HEK293T (cell line): Measurements from ENCODE around the gene DNAJC17.
A peak's percentile ranks its signal among the peaks of the same experiment; 100 is the strongest.

Experiments
- CTCF ChIA-PET: fragments of 350-600 bp; formaldehyde crosslinking; extraction: SDS; loops from one replicate; lab custom pipeline; 2021; ENCODE audit warnings: antibody characterized with exemption, inconsistent platforms; lab: Yijun Ruan, JAX
- POLR2A ChIA-PET: fragments of 350-600 bp; formaldehyde crosslinking; extraction: SDS; loops from one replicate; lab custom pipeline; 2020; ENCODE audit warnings: antibody characterized with exemption, inconsistent platforms; lab: Yijun Ruan, JAX
- DNase-seq: peaks from one replicate; pipeline ENCODE4 v3.0.0; 2012; ENCODE audit warnings: mixed read lengths; ENCODE audit errors: extremely low spot score
- ARNT ChIP-seq: fragments of 450-650 bp; IDR thresholded peaks from 2 replicates; pipeline ENCODE4 v1.6.1; 2017; ENCODE audit warnings: mild to moderate bottlenecking
- BHLHE40 ChIP-seq: fragments of 450-650 bp; IDR thresholded peaks from 2 replicates; pipeline ENCODE4 v1.6.1; 2016; ENCODE audit warnings: mild to moderate bottlenecking, moderate library complexity, borderline replicate concordance
- CTBP1 ChIP-seq: fragments of 450-650 bp; IDR thresholded peaks from 2 replicates; pipeline ENCODE4 v1.6.1; 2016; ENCODE audit warnings: borderline replicate concordance
- ELF4 ChIP-seq: fragments of 450-650 bp; IDR thresholded peaks from 2 replicates; pipeline ENCODE4 v1.6.1; 2017; ENCODE audit warnings: antibody characterized with exemption
- FOXA1 ChIP-seq: fragments of 450-650 bp; IDR thresholded peaks from 2 replicates; pipeline ENCODE4 v1.6.1; 2016; ENCODE audit warnings: mild to moderate bottlenecking
- FOXK2 ChIP-seq: fragments of 450-650 bp; IDR thresholded peaks from 2 replicates; pipeline ENCODE4 v1.6.1; 2016; ENCODE audit warnings: mild to moderate bottlenecking
- FOXM1 ChIP-seq: fragments of 450-650 bp; IDR thresholded peaks from 2 replicates; pipeline ENCODE4 v1.6.1; 2017; ENCODE audit warnings: mild to moderate bottlenecking, borderline replicate concordance
- HDGF ChIP-seq: fragments of 450-650 bp; IDR thresholded peaks from 2 replicates; pipeline ENCODE4 v1.6.1; 2017; ENCODE audit warnings: antibody characterized with exemption, borderline replicate concordance
- L3MBTL2 ChIP-seq: fragments of 450-650 bp; conservative IDR thresholded peaks from 2 replicates; pipeline ENCODE4 v1.6.1; 2016; ENCODE audit warnings: mild to moderate bottlenecking
- LEF1 ChIP-seq: fragments of 450-650 bp; IDR thresholded peaks from 2 replicates; pipeline ENCODE4 v1.6.1; 2017; ENCODE audit warnings: mild to moderate bottlenecking, borderline replicate concordance
- NFRKB ChIP-seq: fragments of 450-650 bp; IDR thresholded peaks from 2 replicates; pipeline ENCODE4 v1.6.1; 2016; ENCODE audit warnings: mild to moderate bottlenecking, moderate library complexity
- SP1 ChIP-seq: fragments of 450-650 bp; IDR thresholded peaks from 2 replicates; pipeline ENCODE4 v1.6.1; 2017
- SUZ12 ChIP-seq: fragments of 450-650 bp; IDR thresholded peaks from 2 replicates; pipeline ENCODE4 v1.6.1; 2016; ENCODE audit warnings: mild to moderate bottlenecking
- TARDBP ChIP-seq: fragments of 450-650 bp; IDR thresholded peaks from 2 replicates; pipeline ENCODE4 v1.6.1; 2016
- ZNF384 ChIP-seq: fragments of 450-650 bp; IDR thresholded peaks from 2 replicates; pipeline ENCODE4 v1.6.1; 2016
- TF ChIP-seq, protein P1 (sequence below): fragments of 450-650 bp; IDR thresholded peaks from 2 replicates; pipeline ENCODE4 v1.6.1; 2016

The DNAJC17 gene

DNA sequence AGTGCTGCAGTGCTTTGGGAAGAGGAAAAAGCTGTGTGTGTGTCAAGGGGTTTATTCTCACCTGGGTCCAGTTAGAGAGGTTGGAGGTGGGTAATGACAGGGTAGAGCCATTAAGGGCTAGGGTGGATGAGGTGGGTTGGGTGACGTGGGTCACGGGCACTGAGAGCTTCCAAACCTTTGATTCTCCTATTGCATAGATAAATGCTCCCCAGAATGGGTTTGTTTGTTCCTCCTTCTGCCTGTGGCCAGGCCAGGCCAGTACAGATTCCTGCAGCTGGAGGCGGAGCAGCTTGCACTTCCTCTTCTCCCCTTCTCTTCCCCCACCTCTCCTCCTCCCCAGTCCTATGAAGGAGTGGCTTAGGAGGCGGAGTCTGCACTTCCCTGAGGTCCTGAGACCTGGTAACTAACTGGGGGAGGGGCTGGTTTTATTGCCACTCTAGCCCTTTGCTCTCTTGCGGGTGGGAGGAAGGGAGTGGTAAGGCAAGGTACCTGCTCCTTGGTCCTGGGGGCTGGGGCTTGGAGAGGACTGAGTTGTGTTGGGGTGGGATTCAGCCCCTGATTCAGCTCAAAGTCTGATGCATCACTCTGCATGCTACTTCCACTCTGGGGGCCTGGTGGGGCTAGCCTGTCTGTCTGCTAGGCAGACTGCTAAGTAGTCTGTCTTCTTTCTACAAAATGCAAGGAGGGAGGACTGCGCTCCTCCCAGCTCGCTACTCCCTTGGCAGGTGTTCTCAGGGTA lies 40.1 kb upstream of the DNAJC17 start:
- CTCF ChIA-PET = interaction anchor here (0.8 to 2.3 kb wide), 4 partner anchors 11 to 45 kb away, joined by 3 to 9 read pairs (median 7); no protein-coding TSS in a partner anchor
- no peak for TF ChIP-seq LEF1
- TF ChIP-seq ELF4 = no peak
- TF ChIP-seq FOXK2 = no peak
- no peak for TF ChIP-seq SP1
- TF ChIP-seq FOXA1 = no peak
- TF ChIP-seq SUZ12 = no peak
- TF ChIP-seq CTBP1 = no peak
- no peak for TF ChIP-seq L3MBTL2
- no peak for TF ChIP-seq HDGF
- POLR2A ChIA-PET = interaction anchor here (1.0 to 1.8 kb wide), 3 partner anchors 10 to 47 kb away, joined by 4 to 8 read pairs (median 7); partner anchors contain the start of genes DNAJC17, VPS18 and ZFYVE19
- DNase-seq = peak; percentile 62

DNA sequence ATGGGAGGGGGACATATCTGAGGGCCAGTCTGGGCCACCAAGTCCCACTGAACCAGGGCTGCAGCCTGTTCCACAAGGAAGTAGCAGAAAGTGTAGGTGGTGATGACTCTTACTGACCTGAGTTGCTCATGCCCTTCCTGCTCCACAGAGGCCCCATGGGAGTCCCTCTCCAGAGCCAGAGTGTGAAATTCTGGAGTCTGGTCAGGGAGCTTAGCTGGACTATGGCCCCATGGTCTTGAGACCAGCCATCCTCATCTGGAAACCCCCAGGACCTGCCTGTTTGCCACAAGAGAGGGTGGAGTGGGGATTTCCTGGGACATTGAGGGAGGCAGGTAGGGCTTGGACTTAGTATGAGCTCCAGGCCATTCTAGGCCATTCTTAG lies 39.6 kb upstream of the DNAJC17 start:
- TF ChIP-seq SP1 (no peak), CTBP1 (no peak), TARDBP (no peak), FOXK2 (no peak), ELF4 (no peak), FOXM1 (no peak), ARNT (no peak), L3MBTL2 (no peak), FOXA1 (no peak), BHLHE40 (no peak), NFRKB (no peak), HDGF (no peak), SUZ12 (no peak), LEF1 (no peak), ZNF384 (no peak)
- TF ChIP-seq, protein P1, sequence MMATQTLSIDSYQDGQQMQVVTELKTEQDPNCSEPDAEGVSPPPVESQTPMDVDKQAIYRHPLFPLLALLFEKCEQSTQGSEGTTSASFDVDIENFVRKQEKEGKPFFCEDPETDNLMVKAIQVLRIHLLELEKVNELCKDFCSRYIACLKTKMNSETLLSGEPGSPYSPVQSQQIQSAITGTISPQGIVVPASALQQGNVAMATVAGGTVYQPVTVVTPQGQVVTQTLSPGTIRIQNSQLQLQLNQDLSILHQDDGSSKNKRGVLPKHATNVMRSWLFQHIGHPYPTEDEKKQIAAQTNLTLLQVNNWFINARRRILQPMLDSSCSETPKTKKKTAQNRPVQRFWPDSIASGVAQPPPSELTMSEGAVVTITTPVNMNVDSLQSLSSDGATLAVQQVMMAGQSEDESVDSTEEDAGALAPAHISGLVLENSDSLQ = no peak
- ChIA-PET CTCF (interaction anchor here (0.6 to 2.3 kb wide), 5 partner anchors 11 to 45 kb away, joined by 3 to 9 read pairs (median 6); no protein-coding TSS in a partner anchor), POLR2A (interaction anchor here (1.0 to 1.8 kb wide), 3 partner anchors 11 to 47 kb away, joined by 4 to 8 read pairs (median 7); partner anchors contain the start of genes DNAJC17, VPS18 and ZFYVE19)
- DNase-seq = no peak

DNA sequence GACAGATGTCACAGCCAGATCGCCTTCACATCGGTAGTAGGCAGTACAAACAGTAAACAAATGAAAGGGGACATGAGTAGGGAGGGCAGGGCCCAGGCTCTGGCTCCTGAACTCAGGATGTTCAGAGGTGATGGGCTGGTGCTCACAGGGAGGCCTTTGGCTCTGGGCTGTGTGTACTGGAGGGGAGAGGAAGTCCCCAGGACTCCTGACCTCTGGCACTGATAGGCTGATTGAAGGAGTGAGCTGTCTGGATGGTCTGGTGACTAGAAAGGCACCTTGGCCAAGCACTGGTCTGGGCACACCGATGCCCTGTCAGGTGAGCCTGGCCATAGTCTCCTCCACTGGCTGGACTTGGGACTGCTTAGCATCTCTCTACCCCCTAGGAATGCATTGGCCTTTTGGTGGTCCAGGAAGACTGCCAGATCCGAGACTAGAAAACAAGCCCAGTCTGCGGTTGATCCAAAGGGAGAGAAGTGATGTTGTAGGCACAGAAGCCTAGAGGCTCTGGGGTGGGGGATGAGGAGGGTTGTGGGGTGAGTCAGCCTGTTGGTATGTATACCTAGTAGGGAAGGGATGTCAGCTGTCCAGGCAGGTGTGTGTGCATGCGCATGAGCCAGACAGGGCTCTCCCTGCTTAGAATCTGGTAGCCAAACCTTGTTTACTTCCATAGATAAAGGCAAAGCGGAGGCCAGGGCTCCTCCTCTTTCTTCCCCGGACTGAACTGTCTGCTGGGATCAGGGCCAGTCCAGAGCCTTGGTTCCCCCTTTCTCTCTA lies 38.4 kb upstream of the DNAJC17 start:
- POLR2A ChIA-PET = no interaction called here
- TF ChIP-seq FOXA1 (no peak), CTBP1 (no peak), SUZ12 (no peak)
- CTCF ChIA-PET = no interaction called here
- DNase-seq = no peak

DNA sequence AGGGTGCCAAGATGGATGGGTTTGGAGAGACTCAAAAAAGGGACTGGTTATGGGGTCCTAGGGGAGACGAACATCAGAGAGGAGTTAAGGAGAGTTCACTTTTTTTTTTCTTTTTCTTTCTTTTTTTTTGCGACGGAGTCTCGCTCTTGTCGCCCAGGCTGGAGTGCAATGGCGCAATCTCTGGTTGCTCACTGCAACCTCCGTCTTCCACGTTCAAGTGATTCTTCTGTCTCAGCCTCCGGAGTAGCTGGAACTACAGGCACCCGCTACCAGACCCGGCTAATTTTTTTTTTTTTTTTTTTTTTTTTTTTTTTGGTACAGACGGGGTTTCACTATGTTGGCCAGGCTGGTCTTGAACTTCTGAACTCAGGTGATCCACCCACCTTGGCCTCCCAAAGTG lies 37.8 kb upstream of the DNAJC17 start:
- ChIA-PET POLR2A (no interaction called here), CTCF (interaction anchor here (0.6 to 2.0 kb wide), 2 partner anchors 13 to 89 kb away, joined by 4 to 12 read pairs; no protein-coding TSS in a partner anchor)
- DNase-seq = no peak
- TF ChIP-seq SP1 (no peak), TARDBP (no peak), SUZ12 (no peak), FOXK2 (no peak), FOXA1 (no peak), BHLHE40 (no peak), ZNF384 (no peak), HDGF (no peak), NFRKB (no peak), FOXM1 (no peak), CTBP1 (no peak)

DNA sequence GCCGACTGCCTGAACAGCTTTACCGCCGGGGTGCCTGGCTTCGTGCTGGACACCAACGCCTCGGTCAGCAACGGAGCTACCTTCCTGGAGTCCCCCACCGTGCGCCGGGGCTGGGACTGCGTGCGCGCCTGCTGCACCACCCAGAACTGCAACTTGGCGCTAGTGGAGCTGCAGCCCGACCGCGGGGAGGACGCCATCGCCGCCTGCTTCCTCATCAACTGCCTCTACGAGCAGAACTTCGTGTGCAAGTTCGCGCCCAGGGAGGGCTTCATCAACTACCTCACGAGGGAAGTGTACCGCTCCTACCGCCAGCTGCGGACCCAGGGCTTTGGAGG lies 37.4 kb upstream of the DNAJC17 start:
- ChIA-PET POLR2A (interaction anchor here (1.3 to 1.5 kb wide), 2 partner anchors 26 to 50 kb away, joined by 3 to 5 read pairs; partner anchors contain the start of gene VPS18), CTCF (interaction anchor here (0.6 to 2.0 kb wide), 2 partner anchors 14 to 88 kb away, joined by 4 to 12 read pairs; no protein-coding TSS in a partner anchor)
- DNase-seq = no peak
- TF ChIP-seq BHLHE40 (no peak), ARNT (no peak), NFRKB (no peak), ELF4 (no peak), CTBP1 (no peak), HDGF (no peak), L3MBTL2 (no peak), SUZ12 (no peak), FOXM1 (no peak)
- TF ChIP-seq, protein P1 = no peak
